Superior temporal gyrus (tissue), 1 donor: Measurements from ENCODE around the gene MON1A.
A peak's percentile ranks its signal among the peaks of the same experiment; 100 is the strongest.
"Not testable (repeated sequence)": the region's sequence is repeated elsewhere in the genome, so short reads cannot be mapped to it uniquely, and the experiment has no call there.

Experiments used
- DNase-seq: peaks from one replicate; pipeline ENCODE4 v3.0.0-alpha.2; 2016; ENCODE audit errors: extremely low spot score

MON1A gene, protein sequence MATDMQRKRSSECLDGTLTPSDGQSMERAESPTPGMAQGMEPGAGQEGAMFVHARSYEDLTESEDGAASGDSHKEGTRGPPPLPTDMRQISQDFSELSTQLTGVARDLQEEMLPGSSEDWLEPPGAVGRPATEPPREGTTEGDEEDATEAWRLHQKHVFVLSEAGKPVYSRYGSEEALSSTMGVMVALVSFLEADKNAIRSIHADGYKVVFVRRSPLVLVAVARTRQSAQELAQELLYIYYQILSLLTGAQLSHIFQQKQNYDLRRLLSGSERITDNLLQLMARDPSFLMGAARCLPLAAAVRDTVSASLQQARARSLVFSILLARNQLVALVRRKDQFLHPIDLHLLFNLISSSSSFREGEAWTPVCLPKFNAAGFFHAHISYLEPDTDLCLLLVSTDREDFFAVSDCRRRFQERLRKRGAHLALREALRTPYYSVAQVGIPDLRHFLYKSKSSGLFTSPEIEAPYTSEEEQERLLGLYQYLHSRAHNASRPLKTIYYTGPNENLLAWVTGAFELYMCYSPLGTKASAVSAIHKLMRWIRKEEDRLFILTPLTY

GRCh38 chr3:49929291-49930167 is at the start of gene MON1A:
MON1A (minus strand) TSS chr3:49929811; CDS start chr3:49913346, 16,465 bp downstream.
- peak; percentile 94 for DNase-seq

GRCh38 chr3:49976942-49977341 is 47.3 kb upstream of the MON1A start:
- no peak for DNase-seq

DNA sequence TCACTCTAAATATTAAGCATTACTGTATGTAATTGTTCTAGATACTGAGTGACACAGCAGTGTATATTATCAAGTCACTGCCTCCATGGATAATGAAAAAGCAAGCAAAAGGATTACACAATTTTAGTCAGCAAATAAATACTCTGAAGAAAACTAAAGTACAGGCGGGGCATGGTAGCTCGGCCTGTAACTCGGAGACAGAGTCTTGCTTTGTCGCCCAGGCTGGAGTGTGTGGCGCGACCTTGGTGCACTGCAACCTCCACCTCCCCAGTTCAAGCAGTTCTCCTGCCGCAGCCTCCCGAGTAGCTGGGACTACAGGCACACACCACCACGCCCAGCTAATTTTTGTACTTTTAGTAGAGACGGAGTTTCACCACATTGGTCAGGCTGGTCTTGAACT is 43.0 kb upstream of the MON1A start:
- DNase-seq: no peak

DNA sequence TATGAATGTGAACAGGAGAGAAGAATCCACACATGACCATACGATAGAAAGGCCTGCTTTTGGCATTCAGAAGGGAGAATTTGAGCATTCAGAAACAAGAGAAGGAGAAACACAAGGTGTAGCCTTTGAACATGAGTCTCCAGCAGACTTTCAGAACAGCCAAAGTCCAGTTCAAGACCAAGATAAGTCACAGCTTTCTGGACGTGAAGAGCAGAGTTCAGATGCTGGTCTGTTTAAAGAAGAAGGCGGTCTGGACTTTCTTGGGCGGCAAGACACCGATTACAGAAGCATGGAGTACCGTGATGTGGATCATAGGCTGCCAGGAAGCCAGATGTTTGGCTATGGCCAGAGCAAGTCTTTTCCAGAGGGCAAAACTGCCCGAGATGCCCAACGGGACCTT is 38.7 kb upstream of the MON1A start:
- DNase-seq: no peak

DNA sequence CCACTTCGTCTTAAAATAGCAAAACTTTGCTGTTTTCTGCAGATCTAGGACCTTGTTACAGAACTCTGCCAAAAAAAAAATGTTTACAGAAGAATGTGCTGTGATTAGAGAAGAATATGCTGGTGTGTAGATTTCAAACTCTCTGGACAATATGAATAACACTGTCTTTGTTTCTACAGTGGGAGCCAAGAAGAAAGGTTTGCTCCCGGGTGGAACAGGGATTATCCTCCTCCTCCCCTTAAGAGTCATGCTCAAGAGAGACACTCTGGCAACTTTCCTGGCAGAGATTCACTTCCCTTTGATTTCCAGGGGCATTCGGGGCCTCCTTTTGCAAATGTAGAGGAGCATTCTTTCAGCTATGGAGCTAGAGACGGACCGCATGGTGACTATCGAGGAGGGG is 37.7 kb upstream of the MON1A start:
- no peak for DNase-seq

DNA sequence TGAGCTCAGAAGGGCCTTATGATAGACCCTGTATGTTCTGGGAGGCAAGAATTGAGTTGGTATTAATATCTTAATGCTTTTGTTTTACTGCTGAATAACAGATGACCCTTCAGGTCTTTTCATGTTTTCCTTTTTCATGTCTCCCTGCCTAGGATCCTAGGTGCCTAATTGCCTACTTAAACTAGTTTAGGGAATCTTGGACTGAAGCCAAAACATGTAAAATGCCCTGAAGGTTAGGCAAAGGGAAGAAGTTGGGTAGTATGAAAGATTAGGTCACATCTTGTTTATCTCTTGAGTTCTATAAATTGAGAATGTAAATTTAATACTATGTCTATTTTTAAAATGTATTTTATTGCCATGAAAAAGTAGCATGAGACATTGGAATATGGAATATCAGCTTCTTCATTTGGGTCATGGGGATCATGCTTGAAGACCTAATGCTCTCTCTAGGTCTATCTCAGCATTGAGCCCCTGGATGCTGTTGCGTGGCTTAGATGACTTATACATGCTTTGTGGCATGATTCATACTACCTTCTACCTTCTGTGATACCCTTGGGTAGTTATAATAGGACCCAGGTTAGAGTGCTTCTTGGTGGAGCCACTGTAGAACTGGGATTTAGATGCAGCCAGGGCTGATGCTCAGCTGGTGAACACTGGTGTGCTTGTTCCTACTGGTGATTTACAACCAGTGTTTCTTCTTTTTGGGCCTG is 36.8 kb upstream of the MON1A start:
- DNase-seq: no peak

DNA sequence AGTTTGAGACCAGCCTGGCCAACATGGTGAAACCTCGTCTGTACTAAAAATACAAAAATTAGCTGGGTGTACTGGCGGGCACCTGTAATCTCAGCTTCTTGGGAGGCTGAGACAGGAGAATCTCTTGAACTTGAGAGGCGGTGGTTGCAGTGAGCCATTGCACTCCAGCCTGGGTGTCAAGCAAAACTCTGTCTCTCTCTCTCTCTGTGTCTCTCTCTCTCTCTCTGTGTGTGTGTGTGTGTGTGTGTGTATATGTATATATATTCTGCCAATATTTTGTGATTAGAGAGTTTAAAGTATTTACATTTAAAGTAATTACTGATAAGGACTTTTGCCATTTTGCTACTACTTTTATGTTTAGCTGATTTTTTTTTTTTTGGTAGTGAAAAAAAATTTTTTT is 26.0 kb upstream of the MON1A start:
- DNase-seq: no peak

DNA sequence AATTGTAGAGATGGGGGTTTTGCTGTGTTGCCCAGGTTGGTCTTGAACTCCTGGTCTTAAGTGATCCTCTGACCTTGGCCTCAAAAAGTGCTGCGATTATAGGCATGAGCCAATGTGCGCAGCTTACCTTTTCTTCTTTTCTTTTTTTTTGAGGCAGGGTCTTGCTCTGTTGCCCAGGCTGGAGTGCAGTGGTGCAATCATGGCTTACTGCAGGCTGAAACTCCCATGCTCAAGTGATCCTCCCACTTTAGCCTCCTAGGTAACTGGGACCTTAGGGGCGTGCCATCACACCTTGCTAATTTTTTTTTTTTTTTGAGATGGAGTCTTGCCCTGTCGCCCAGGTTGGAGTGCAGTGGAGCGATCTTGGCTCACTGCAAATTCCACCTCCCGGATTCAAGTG is 23.3 kb upstream of the MON1A start:
- no peak for DNase-seq

DNA sequence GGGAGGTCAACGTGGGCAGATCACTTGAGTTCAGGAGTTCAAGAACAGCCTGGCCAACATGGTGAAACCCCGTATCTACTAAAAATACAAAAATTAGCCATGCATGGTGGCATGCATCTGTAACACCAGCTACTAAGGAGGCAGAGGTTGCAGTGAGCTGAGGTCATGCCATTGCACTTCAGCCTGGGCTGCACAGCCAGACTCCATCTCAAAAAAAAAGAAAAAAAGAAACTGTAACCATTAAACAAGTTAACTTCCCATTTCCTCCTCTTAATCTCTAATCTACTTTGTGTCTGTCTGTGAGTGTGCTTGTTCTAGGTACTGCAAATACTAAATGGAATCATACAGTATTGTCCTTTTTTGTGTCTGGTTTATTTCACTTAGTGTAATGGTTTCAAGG is 13.0 kb upstream of the MON1A start:
- no peak for DNase-seq

GRCh38 chr3:49940667-49941249 is 11.1 kb upstream of the MON1A start:
- DNase-seq: no peak

DNA sequence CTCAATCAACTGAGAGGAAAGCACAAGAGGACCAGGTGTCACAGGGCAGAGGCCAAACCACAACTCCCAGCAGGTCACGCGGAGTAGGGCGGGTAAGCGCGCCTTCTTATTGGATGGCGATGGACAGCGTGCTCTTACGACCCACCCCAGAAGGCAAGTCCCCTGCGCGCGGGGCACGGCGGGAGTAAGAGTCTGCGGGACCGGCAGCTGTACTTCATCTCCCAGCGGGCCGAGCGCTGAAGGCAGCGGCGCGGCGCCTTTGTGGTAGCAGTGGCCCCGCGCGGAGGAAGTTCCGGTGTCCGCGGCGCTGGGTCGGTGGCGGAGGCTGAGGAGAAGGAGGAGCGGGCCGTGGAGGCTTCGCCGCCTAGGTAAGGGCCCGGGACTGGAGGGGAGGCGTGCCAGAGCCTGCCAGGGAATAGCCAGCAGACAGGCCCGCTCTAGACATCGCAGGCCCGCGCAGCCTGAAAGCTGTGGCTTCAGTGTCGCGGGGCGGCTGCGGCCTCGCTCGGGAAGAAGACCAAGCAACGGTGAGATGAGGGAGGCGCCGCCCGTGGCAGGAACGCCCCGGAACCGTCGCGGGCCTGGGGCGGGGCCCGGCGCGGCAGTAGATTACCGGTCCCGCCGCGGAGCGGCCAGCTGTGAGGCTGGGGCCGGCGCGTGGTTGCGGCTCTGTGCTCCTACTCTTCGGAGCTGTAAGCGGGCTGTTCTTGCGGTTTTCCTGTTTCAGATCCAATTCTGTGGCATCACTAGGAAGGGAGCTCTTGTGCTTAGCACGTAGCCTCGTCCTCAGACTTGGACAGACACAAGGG is 10.5 kb upstream of the MON1A start, which contains the start of gene RBM6:
Gene RBM6 (plus strand): TSS at position 293 of the 809 bp plus-strand sequence. CDS start 22,492 bp downstream, outside the sequence.
- peak; percentile 98 for DNase-seq

GRCh38 chr3:49937090-49937489 is 7.5 kb upstream of the MON1A start:
- no peak for DNase-seq

- not testable (repeated sequence) for DNase-seq
Observed at GRCh38 chr3:49932281-49932680, 2.7 kb upstream of the MON1A start.

DNA sequence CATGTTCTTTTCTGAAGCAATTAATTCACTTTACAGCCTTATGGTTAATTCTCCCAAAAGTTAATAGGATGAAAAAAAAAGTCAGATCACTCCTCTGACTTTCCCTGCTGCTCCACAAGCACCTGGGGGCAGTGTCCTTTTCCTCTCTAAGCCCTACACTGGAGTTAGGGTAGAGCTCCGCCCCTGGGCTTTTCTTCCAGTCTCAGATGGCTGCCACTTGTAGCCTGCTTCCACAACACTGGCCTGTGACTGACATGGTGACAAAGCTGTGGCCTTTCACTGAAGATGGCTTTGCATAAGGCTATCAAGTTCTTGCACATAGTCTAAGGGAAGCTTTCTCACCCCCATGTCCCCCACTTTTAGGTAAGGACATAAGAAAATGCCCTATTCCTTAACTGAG is 1.3 kb upstream of the MON1A start:
- DNase-seq: no peak

DNA sequence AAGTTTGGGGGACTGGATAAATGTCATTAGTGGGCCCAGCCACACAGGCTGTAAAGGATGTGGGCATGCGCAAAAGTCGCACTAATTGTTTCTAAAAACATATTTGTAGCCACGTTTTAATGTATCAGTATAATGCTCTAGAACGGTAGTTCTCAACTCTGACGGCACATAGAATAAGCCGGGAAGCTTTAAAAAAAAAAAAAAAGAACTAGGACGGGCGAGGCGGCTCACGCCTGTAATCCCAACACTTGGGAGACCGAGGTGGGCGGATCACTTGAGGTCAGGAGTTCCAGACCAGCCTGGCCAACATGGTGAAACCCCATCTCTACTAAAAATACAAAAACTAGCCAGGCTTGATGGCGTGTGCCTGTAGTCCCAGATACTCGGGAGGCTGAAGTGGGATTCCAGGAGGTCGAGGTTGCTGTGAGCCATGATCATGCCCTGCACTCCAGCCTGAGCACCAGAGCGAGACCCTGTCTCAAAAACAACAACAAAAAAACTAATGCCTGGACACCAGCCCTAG is 618 bp upstream of the MON1A start:
- DNase-seq: no peak

- DNase-seq: no peak
Observed at GRCh38 chr3:49928481-49929017, 1.1 kb downstream of the MON1A start.

DNA sequence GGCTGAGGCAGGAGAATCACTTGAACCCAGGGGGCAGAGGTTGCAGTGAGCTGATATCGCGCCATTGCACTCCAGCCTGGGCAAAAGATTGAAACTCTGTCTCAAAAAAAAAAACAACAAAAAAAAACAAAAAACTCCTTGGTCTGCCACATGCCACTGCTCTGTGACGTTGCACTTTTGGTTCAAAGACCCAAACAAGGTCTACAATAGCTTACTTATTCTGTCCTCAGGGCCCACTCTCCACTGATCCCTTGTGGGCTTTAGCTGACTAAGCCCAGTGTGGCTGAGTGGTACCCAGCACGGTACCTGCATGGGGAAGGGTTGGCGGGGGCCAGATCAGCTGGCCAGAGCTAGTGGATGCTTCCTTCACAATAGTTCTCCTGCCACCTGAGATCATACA is 1.8 kb downstream of the MON1A start:
- DNase-seq: no peak

GRCh38 chr3:49926117-49926728 is 3.4 kb downstream of the MON1A start:
- no peak for DNase-seq

GRCh38 chr3:49925485-49925884 is 4.1 kb downstream of the MON1A start:
- DNase-seq: no peak

DNA sequence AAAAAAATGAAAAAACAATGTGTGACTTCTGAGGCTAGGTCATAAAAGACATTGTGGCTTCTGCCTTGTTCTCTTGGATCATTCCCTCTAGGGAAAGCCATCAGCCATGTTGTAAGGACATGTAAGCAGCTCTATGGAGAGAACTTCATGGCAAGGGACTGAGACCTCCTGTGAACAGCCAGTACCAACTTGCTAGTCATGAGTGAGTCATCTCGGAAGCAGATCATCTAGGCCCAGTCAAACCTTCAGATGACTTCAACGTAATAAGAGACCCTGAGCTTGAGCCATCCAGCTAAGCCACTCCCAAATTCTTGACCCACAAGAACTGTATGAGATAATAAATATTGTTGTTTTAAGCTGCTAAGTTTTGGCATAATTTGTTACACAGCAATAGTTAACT is 4.9 kb downstream of the MON1A start:
- no peak for DNase-seq
